Thyroid gland (tissue), 4 donors: ENCODE measurements around the gene PIGL. TPM values are rescaled to one million over a fixed set of nuclear protein-coding genes. Genes with fewer than 3 reads are reported as not detected.
"Not testable (repeated sequence)": the region's sequence is repeated elsewhere in the genome, so short reads cannot be mapped to it uniquely, and the experiment has no call there.

Source experiments
- DNase-seq, 2 donors: peaks; one replicate each; pipeline ENCODE4 v3.0.0-alpha.2; 2019
- H3K27ac ChIP-seq, 3 donors: fragments of 200-600 bp; sonication (generic); 1 replicate in 2 of 3; 2 replicates in 1 of 3; pipeline ENCODE4 v1.5.1; 2016 to 2019; ENCODE audit warnings: mild to moderate bottlenecking in 1 of 3, moderate library complexity in 1 of 3
- H3K27me3 ChIP-seq: fragments of 200-600 bp; sonication (generic); one replicate; pipeline ENCODE4 v1.5.1; 2019
- H3K36me3 ChIP-seq, 2 donors: fragments of 200-600 bp; sonication (generic); one replicate each; pipeline ENCODE4 v1.5.1; 2016 to 2019
- H3K4me1 ChIP-seq, 2 donors: fragments of 200-600 bp; sonication (generic); one replicate each; pipeline ENCODE4 v1.5.1; 2017 to 2019
- H3K4me3 ChIP-seq, 3 donors: fragments of 200-600 bp; sonication (generic); replicated peaks in 1 of 3; 1 replicate in 2 of 3; 2 replicates in 1 of 3; pipeline ENCODE4 v1.5.1; 2016; ENCODE audit warnings: mild to moderate bottlenecking in 1 of 3
- H3K9me3 ChIP-seq: fragments of 200-600 bp; sonication (generic); one replicate; pipeline ENCODE4 v1.5.1; 2017
- POLR2A ChIP-seq, 2 donors: fragments of 450-650 bp; IDR thresholded peaks; one replicate each; pipeline ENCODE4 v1.6.1; 2017; ENCODE audit warnings: antibody characterized with exemption in 2 of 2, mild to moderate bottlenecking in 2 of 2, moderate library complexity in 1 of 2
- WGBS, 2 donors: methylation state at CpG; one replicate each; pipeline ENCODE4 v1.1.5; 2017; 5-methylcytosine and 5-hydroxymethylcytosine counted together
- intact Hi-C: fragments of 100-400 bp; cut with DNase I; formaldehyde crosslinking; loops from one replicate; pipeline ENCODE4 v1.15.1; 2023
- total RNA-seq, 4 donors: library from RNA; depleted of rRNA; stranded (reverse); fragments of >200 nt; gene quantifications; one replicate each; pipeline ENCODE4 v1.2.3, GENCODE V29; 2016
- TF ChIP-seq, protein P1 (sequence below), 6 experiments: fragments of 200-600 bp in 3 of 6; fragments of 450-650 bp in 3 of 6; sonication (generic) in 3 of 6; IDR thresholded peaks; one replicate each; pipeline ENCODE4 v1.5.1; 2016 to 2019; ENCODE audit warnings: antibody characterized with exemption in 6 of 6, mild to moderate bottlenecking in 2 of 6, inconsistent platforms in 1 of 6, moderate library complexity in 1 of 6

Gene PIGL
- total RNA-seq, 4 donors from 2014 or later = 48.8 to 96.0 (median 60.9) TPM

- no peak for TF ChIP-seq POLR2A (IDR thresholded peaks at IDR 0.05)
- TF ChIP-seq, protein P1, sequence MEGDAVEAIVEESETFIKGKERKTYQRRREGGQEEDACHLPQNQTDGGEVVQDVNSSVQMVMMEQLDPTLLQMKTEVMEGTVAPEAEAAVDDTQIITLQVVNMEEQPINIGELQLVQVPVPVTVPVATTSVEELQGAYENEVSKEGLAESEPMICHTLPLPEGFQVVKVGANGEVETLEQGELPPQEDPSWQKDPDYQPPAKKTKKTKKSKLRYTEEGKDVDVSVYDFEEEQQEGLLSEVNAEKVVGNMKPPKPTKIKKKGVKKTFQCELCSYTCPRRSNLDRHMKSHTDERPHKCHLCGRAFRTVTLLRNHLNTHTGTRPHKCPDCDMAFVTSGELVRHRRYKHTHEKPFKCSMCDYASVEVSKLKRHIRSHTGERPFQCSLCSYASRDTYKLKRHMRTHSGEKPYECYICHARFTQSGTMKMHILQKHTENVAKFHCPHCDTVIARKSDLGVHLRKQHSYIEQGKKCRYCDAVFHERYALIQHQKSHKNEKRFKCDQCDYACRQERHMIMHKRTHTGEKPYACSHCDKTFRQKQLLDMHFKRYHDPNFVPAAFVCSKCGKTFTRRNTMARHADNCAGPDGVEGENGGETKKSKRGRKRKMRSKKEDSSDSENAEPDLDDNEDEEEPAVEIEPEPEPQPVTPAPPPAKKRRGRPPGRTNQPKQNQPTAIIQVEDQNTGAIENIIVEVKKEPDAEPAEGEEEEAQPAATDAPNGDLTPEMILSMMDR (IDR thresholded peaks at IDR 0.05) = no peak
- H3K27ac ChIP-seq = no peak overlapping the region
- no peaks in the 10 kb centered on the region for H3K27me3 ChIP-seq
- WGBS, 2 donors = 96 to 98% methylated on average over 3 of the region's 3 CpGs
- H3K4me3 ChIP-seq = no peak overlapping the region
- no peak for DNase-seq
- no peaks in the 10 kb centered on the region for H3K36me3 ChIP-seq
- no peaks in the 10 kb centered on the region for H3K9me3 ChIP-seq
- peaks cover 9 to 12% of the 10 kb centered on the region in 2 donors for H3K4me1 ChIP-seq
- intact Hi-C loops = no loop called here
Observed at GRCh38 chr17:16222406-16222805, 5.4 kb downstream of the PIGL start.

- H3K4me3 ChIP-seq, H3K27me3 ChIP-seq, H3K36me3 ChIP-seq, DNase-seq, H3K4me1 ChIP-seq, intact Hi-C loops, H3K9me3 ChIP-seq, H3K27ac ChIP-seq: not testable (repeated sequence)
- WGBS, 2 donors = 94 to 95% methylated on average over 8 of the region's 8 CpGs
Observed at GRCh38 chr17:16229912-16230561, 13.0 kb downstream of the PIGL start.

GRCh38 chr17:16232391-16232790, 15.4 kb downstream of the PIGL start:
- Histone ChIP-seq H3K9me3 (no peaks in the 10 kb centered on the region), H3K27me3 (no peaks in the 10 kb centered on the region), H3K4me3 (no peak overlapping the region), H3K27ac (no peak overlapping the region), H3K36me3 (no peaks in the 10 kb centered on the region), H3K4me1 (no peaks in the 10 kb centered on the region)
- WGBS, 2 donors = 94 to 100% methylated on average over 1 of the region's 1 CpG
- TF ChIP-seq, protein P1 (IDR thresholded peaks at IDR 0.05) = no peak
- TF ChIP-seq POLR2A (IDR thresholded peaks at IDR 0.05) = no peak
- intact Hi-C loops = no loop called here
- DNase-seq = no peak

DNA sequence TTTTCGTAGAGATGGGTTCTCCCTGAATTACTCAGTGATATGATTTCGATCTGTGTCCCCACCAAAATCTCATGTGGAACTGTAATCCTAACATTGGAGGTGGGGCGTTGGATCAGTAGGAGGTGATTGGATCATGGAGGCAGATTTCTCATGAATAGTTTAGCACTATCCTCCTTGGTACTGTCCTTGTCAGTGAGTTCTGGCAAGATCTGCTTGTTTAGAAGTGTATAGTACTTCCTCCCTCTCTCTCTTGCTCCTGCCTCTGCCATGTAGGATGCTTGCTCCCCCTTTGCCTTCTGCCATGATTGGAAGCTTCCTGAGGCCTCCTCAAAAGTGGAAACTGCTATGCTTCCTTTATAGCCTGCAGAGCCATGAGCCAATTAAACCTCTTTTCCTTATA, 22.9 kb downstream of the PIGL start:
- no peaks in the 10 kb centered on the region for H3K4me1 ChIP-seq
- intact Hi-C loops = no loop called here
- no peaks in the 10 kb centered on the region for H3K36me3 ChIP-seq
- no peak overlapping the region for H3K27ac ChIP-seq
- 96 to 98% methylated on average over 3 of the region's 3 CpGs for WGBS, 2 donors
- no peaks in the 10 kb centered on the region for H3K9me3 ChIP-seq
- no peak overlapping the region for H3K4me3 ChIP-seq
- TF ChIP-seq, protein P1 (IDR thresholded peaks at IDR 0.05) = no peak
- no peak for TF ChIP-seq POLR2A (IDR thresholded peaks at IDR 0.05)
- H3K27me3 ChIP-seq = no peaks in the 10 kb centered on the region
- DNase-seq = no peak

- Histone ChIP-seq H3K4me1 (no peaks in the 10 kb centered on the region), H3K36me3 (no peaks in the 10 kb centered on the region), H3K4me3 (no peak overlapping the region), H3K27me3 (no peaks in the 10 kb centered on the region), H3K9me3 (no peaks in the 10 kb centered on the region), H3K27ac (no peak overlapping the region)
- TF ChIP-seq, protein P1 (IDR thresholded peaks at IDR 0.05) = no peak
- TF ChIP-seq POLR2A (IDR thresholded peaks at IDR 0.05) = no peak
- DNase-seq = no peak
- intact Hi-C loops = no loop called here
Observed at GRCh38 chr17:16241906-16242399, 24.9 kb downstream of the PIGL start.
